D721Med (cell line): Measurements from ENCODE around the gene PACSIN2.

Experiments used
- DNase-seq: peaks from one replicate; pipeline ENCODE4 v3.0.0; 2011; ENCODE audit warnings: low spot score; ENCODE audit not compliant: insufficient read length
- FAIRE-seq: peaks from 2 replicates; lab custom pipeline; 2011; peaks lifted over from hg19 to GRCh38; lab: Jason Lieb, UNC
- TF ChIP-seq, protein P1 (sequence below): IDR thresholded peaks from 2 replicates; pipeline ENCODE4 v1.5.1; 2012; ENCODE audit warnings: mild to moderate bottlenecking, control low read depth; ENCODE audit not compliant: insufficient read depth; ENCODE audit errors: missing control alignments

PACSIN2 gene

DNA sequence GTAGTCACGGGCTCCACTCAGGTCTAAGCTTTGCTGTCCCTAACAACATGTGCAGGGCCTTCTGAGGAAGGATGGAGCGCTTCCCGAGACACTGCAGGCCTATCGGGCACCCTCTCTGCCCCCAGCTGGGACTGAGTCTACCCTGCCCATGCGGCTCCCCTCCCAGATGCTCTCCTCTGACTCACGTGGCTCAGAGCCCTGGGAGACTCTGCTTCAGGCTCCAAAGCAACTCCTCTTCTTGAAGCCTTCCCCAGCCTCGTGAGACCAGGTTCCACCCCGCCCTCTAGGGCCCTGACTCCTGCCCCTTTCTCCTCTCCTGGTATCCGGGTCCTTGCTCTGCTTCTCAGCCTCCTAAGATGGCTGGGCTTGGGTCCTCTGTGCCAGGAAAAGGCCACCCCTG is 129.5 kb downstream of the PACSIN2 start:
- TF ChIP-seq, protein P1, sequence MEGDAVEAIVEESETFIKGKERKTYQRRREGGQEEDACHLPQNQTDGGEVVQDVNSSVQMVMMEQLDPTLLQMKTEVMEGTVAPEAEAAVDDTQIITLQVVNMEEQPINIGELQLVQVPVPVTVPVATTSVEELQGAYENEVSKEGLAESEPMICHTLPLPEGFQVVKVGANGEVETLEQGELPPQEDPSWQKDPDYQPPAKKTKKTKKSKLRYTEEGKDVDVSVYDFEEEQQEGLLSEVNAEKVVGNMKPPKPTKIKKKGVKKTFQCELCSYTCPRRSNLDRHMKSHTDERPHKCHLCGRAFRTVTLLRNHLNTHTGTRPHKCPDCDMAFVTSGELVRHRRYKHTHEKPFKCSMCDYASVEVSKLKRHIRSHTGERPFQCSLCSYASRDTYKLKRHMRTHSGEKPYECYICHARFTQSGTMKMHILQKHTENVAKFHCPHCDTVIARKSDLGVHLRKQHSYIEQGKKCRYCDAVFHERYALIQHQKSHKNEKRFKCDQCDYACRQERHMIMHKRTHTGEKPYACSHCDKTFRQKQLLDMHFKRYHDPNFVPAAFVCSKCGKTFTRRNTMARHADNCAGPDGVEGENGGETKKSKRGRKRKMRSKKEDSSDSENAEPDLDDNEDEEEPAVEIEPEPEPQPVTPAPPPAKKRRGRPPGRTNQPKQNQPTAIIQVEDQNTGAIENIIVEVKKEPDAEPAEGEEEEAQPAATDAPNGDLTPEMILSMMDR, result no peak
- no peak for DNase-seq

DNA sequence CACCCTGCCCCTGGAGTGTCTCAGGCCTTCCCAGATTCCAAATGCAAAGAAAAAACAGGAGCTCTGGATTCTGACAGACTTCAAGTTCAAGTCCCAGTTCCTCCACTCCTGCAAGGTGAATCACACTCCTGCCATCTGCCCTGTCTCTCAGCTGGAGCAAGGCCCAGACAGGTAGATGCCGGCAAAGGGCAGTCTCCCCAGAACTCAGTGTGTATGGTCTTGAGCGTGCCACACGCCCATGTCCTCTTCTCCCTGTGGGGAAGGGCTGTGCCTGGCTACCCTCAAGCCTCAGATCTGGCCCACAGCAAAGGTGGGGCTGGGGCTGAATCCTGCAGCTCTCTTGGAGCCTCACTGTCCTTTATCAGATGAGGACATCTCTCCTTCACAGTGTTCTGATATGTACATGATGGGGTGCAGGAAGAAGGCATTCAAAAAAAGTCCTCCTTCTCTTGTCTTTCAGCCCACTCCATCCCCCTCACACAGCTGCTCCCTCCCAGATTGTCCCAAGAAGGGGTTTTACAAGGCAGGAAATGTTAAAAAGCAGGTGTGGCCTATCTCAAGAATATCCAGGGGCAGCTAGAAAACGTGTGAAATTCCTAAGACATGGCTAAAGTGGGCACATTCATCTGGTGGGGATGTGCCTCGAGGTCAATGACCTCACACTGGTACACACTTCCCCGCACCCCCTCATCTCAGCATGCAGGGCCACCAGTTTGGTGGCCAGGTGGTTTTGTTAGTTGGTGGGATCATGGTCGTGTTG is 130.2 kb downstream of the PACSIN2 start:
- FAIRE-seq (no peak), DNase-seq (no peak)
- TF ChIP-seq, protein P1, result no peak

More for the DNA sequence above, 129.5 kb downstream of the PACSIN2 start:
- FAIRE-seq, result no peak

DNA sequence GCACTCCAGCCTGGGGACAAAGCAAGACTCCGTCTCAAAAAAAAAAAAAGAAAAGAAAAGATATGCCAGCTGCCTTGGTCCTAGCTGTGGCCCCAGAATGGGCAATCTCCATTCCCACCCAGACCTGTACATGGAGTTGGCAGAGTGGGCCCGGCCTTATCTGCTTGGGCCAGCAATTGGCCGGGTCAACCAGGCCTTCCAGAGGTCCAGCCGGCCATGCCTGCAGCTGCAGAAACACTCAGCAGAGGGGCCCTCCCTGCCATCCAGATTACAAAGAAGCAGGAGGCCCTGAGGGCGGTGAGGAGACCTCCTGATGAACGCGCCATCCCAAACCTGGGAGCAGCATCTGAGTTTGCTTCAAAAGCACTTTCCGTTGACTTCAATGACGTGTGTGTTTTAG is 131.0 kb downstream of the PACSIN2 start:
- DNase-seq, result no peak
- TF ChIP-seq, protein P1, result no peak
- FAIRE-seq, result no peak

DNA sequence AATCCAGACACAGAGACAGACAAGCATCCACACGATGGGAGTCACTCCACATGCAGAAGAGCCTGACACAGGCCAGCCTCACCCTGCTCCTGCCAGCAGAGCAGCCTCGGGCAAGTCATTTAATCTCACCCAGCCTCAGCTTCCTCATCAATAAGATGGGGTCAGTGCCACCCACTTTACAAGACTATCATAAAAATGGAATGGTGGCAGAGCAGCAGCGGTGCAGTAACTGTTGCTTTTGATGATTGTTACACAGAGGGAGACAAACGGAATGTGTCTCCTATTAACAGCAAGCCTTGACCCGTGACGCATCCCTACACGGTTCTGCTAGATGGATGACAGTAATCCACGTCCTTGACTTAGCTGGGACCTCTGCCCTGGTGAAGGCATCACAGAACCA is 131.8 kb downstream of the PACSIN2 start:
- DNase-seq (no peak), FAIRE-seq (no peak)
- TF ChIP-seq, protein P1, result no peak

DNA sequence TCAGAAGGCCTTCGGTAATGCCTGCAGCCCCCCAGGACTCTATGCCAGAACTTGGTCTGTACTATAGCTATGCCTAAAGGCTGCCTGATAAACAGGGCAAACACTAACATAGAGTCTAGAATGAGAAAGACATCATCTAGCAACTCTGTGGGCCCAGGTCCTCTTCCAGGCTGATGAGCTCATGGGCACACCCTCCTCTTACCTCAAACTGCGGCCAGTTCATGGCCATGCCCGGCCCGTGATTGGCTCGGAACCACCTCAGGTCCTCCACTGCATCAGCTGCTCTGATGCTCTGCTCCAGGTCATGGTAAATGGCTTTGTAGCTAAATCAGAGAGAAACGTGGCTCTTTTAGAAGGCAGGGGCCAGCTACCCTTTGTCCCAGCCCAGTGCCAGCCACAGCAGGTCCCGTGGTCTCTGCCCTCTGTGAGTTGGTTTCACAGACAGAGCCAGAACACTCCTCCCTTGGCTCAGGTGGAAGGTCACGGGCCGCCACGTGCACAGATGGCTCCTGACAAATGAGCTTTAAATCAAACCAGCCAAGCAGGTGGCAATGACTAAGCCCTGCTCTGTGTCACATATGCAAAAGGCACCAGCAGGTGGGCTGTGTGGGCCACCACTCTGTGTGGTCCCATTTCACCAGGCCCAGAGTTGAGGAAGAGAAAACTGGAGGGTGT is 132.8 kb downstream of the PACSIN2 start:
- TF ChIP-seq, protein P1, result no peak
- DNase-seq (no peak), FAIRE-seq (no peak)

DNA sequence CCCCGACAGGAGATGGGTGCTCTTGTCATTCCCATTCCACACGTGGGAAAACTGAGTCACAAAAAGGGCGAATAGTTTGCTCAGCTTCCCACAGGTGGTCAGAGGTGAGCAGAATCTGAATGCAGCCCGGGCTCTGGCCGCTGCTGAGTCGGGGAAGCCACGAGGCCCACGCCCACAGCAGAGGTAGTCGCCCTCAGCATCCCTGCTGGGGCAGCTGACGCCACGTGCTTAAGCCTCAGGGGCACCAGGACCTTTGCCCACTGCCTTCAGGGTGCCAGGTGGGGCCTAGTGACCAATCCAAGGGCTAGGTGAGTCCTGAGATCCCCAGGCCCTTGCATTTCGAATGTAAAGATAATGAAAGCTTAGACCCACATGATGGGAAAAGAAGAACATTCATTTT is 133.7 kb downstream of the PACSIN2 start:
- no peak for DNase-seq
- no peak for FAIRE-seq
- TF ChIP-seq, protein P1, result no peak

DNA sequence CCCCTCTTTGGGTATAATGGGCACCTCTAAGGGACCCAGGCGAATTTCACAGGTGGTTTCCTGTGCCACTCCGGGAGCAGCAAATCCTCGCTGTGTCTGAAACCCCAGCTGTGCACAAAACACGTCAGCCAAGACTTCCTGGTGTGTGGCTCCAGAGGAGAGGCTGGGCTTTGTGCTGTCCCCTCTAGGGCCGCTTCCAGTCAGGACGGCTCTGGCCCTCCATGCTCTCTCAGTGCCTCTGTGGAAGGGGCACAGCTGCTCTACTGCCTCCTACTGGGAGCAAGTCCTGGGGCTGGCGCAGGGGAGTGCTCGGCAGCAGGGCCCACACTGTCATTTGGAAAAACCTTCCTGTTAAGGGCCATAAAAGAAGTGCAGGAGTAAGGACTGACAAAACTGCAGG is 134.1 kb downstream of the PACSIN2 start:
- DNase-seq (no peak), FAIRE-seq (no peak)
- TF ChIP-seq, protein P1, result no peak
